GM20000 (cell line): Measurements from ENCODE around the gene SMOC2.
"Not testable (repeated sequence)": the region's sequence is repeated elsewhere in the genome, so short reads cannot be mapped to it uniquely, and the experiment has no call there.

Source experiments
- DNase-seq: peaks from one replicate; pipeline ENCODE4 v3.0.0; 2012; ENCODE audit warnings: low spot score
- TF ChIP-seq, protein P1 (sequence below): IDR thresholded peaks from 2 replicates; pipeline ENCODE4 v1.5.1; 2012; ENCODE audit warnings: mild to moderate bottlenecking, control low read depth; ENCODE audit errors: extremely low read depth, missing control alignments

The SMOC2 gene

DNA sequence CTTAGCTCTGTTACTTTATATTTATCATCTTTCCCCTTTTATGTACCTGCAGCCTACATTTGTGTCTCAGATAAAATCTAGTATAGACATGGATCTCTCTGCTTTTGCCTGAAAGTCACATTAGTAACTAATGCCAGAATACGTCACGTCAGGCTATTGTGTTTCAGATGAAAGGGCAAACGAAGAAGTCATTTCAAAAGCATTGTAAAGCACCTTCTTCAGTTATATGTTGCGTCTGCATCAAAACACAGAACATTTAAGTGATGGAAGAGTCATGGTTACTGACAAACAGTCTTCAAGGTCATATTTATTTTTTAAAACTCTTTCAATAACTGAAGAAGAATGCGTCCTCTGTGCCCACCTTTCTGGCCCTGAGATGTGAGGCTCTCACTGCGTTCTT is 119.1 kb downstream of the SMOC2 start:
- TF ChIP-seq, protein P1, sequence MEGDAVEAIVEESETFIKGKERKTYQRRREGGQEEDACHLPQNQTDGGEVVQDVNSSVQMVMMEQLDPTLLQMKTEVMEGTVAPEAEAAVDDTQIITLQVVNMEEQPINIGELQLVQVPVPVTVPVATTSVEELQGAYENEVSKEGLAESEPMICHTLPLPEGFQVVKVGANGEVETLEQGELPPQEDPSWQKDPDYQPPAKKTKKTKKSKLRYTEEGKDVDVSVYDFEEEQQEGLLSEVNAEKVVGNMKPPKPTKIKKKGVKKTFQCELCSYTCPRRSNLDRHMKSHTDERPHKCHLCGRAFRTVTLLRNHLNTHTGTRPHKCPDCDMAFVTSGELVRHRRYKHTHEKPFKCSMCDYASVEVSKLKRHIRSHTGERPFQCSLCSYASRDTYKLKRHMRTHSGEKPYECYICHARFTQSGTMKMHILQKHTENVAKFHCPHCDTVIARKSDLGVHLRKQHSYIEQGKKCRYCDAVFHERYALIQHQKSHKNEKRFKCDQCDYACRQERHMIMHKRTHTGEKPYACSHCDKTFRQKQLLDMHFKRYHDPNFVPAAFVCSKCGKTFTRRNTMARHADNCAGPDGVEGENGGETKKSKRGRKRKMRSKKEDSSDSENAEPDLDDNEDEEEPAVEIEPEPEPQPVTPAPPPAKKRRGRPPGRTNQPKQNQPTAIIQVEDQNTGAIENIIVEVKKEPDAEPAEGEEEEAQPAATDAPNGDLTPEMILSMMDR = no peak
- no peak for DNase-seq

DNA sequence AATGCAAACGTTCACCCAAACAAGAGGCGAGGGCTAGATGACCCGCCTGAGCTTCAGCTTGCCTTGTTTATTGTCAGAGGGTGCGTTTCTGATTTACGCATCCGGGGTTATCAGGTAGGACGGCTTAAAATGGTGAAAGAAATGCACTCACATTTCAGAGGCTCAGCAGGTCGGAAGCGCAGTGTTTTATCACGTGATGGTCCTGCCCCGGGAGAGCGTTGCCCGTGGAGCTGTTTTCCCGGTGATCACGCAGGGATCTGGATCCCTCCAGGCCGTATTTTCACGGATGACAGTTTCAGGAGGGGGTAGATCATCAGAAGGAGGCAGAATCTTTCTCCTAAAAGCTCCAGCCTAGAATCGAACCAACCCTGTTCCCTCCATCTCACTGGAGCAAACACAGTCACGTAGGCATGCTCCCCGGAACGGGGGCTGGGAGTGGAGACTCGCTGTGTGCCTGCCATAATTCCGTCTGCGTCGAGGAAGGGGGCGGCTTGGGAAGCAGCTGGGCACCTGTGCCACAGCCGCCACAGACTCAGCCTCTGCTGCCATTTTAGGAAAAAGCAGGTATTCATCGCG is 121.7 kb downstream of the SMOC2 start:
- DNase-seq = no peak
- TF ChIP-seq, protein P1 = no peak

DNA sequence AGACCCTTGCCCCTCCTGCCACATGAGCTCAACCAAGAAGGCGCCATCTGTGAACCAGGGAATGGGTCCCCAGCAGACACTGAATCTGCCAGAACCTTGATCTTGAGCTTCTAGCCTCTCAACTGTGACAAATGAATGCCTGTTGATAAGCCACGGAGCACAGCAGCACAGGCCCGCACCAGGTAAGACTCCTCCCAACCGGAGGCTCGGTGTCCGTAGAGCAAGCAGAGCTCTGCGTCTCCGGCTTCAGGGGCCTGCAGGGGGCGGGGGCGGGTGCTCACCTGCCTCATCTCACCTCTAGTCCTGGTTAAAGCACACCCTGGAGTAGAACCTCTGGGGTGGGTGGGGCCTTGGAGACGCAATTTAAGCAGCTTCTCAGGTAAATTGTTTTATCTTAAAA is 122.7 kb downstream of the SMOC2 start:
- no peak for DNase-seq
- TF ChIP-seq, protein P1 = no peak

DNA sequence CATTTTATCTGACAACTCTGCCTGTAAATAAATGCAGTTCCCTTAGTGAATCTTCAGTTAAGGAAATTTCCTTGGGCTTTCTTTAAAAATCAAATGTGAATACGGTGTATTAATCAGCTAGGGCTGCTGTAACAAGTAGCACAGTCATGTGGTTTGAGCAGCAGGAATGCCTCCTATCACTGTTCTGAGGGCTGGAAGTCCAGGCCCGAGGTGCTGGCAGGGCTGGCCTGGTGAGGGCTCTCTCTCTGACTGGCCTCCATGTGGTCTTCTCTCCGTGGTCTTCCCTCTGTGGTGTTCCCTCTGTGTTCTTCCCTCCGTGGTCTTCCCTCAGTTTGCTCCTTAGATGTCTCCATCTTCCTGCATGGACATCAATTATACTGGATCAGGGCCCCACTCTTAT is 124.1 kb downstream of the SMOC2 start:
- no peak for DNase-seq
- TF ChIP-seq, protein P1 = no peak

DNA sequence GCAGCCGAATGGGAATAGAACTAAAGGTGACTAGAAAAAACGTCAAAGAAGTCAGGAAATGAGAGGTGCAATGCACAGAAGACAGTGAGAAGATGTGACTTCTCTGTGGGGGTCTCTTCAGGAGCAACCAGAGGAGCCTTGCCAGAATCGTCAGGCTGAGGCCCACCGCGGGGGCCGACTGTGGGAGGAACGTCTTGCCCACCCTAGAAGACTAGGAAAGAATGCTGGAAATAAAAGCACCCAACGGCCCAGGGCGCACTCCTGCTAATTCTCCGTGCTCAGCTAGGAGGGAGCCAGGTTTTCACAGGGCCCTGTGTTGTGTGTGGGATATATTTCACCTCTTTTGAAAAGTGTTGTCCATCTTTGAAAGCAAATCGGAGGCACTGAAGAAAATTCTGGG is 129.2 kb downstream of the SMOC2 start:
- no peak for DNase-seq
- TF ChIP-seq, protein P1 = no peak

DNA sequence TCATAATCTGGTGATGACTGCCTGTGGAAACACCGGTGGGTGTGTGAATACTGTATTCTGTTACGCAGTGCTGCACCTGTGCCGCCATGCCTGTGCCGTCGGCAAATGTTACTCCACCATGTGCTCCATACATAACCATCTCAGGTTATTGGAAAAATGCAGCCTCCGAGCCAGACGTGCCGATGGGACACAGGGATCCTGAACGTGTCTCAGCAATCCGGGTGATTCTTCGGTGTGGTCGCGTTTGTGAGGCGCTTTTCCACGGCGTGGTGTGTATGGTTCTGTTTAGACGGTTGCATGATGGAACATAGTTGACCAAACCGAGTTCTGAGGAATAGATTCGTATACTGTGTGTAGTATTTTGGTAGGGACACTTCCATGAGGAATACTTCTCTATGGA is 130.3 kb downstream of the SMOC2 start:
- DNase-seq = no peak
- TF ChIP-seq, protein P1 = no peak

DNA sequence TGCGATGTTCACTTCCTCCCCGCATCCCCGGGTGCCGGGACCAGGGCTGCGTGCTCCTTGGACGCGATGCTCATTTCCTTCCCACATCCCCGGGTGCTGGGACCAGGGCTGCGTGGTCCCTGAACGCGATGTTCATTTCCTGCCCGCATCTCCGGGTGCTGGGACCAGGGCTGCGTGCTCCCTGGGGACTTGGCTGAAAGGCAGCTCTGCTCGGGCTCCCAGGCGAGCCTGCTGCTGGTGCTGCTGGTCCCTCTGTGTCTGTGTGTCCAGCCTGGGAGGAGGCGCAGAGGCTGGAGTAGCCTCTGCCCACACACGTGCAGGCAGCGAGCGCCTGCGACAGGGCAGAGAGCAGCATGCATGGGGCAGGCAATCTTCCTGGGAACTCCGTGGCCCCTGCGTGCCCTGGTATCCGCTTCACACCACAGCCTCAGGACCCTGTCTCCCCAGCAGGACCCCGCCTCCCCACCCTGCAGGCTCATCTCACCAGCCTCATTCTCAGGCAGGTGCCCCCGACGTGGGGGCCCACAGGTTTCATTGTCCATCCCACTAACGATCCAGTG is 132.4 kb downstream of the SMOC2 start:
- not testable (repeated sequence) for DNase-seq

DNA sequence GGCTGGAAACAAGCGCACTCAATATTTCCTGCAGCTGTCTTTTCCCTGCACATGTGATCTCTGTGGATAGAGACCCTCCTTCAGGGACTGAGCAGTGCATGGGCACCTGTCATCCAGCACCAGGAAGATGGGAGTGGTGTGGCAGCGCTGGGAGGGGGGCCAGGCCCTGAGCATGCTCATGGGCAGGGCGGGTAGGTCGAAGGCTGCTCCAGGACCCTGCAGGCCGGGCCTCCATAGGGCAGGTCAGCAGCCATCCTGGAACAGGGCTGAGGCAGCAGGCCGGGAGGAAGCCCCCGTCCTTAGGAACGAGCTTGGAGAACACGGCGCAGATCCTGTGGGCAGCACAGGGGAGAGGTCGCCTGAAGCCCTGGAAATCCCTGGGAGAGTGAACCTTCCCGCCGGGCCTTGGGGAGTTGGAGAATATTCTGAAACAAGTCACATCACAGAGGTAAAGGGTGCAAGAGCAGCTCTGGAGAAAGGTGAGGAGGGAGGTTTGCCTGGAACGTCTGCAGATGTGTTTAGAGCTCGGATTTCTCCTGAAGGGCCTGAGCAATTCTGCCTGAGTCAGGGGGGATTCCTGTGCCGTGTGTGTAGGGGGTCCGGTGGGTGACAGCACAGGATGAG is 133.2 kb downstream of the SMOC2 start:
- TF ChIP-seq, protein P1 = no peak
- DNase-seq = no peak
